HTR-8/SVneo (cell line): Measurements from ENCODE around the gene BSG.
"Not testable (repeated sequence)": the region's sequence is repeated elsewhere in the genome, so short reads cannot be mapped to it uniquely, and the experiment has no call there.

ENCODE experiments used
- DNase-seq: peaks from one replicate; pipeline ENCODE4 v3.0.0; 2011; ENCODE audit warnings: low spot score, mixed read lengths; ENCODE audit not compliant: insufficient read length
- FAIRE-seq: peaks from 2 replicates; lab custom pipeline; 2011; peaks lifted over from hg19 to GRCh38; lab: Jason Lieb, UNC

BSG gene

DNA sequence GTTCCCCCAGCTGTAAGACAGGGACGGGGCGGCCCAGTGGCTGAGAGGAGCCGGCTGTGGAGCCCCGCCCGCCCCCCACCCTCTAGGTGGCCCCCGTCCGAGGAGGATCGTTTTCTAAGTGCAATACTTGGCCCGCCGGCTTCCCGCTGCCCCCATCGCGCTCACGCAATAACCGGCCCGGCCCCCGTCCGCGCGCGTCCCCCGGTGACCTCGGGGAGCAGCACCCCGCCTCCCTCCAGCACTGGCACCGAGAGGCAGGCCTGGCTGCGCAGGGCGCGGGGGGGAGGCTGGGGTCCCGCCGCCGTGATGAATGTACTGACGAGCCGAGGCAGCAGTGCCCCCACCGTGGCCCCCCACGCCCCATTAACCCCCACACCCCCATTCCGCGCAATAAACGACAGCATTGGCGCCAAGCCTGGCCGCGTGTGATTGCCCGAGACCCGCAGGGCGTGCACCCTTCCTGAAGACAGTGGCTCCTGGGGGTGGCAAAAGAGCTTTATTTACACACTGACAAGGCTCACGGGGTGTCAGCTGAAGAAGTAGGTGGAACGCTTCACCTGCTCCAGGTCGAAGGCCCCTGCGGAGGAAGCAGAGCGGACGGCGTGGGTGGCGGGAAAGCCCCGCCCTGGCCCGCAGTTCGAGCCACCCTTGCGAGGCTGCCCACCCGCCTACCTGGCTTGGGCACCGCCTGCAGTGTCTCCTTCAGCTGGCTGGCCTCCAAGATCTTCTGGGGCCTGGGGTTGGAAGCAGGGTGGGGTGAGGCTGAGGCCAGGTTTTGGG lies 44.5 kb downstream of the BSG start:
- DNase-seq, result no peak

GRCh38 chr19:617551-618246 lies 45.3 kb downstream of the BSG start:
- FAIRE-seq (no peak), DNase-seq (no peak)

More for the DNA sequence above, 44.5 kb downstream of the BSG start:
- no peak for FAIRE-seq

- FAIRE-seq (no peak), DNase-seq (no peak)
These were observed 45.8 kb downstream of the BSG start for GRCh38 chr19:618247-618619.

GRCh38 chr19:618674-619285 lies 46.4 kb downstream of the BSG start:
- DNase-seq, result no peak
- no peak for FAIRE-seq

DNA sequence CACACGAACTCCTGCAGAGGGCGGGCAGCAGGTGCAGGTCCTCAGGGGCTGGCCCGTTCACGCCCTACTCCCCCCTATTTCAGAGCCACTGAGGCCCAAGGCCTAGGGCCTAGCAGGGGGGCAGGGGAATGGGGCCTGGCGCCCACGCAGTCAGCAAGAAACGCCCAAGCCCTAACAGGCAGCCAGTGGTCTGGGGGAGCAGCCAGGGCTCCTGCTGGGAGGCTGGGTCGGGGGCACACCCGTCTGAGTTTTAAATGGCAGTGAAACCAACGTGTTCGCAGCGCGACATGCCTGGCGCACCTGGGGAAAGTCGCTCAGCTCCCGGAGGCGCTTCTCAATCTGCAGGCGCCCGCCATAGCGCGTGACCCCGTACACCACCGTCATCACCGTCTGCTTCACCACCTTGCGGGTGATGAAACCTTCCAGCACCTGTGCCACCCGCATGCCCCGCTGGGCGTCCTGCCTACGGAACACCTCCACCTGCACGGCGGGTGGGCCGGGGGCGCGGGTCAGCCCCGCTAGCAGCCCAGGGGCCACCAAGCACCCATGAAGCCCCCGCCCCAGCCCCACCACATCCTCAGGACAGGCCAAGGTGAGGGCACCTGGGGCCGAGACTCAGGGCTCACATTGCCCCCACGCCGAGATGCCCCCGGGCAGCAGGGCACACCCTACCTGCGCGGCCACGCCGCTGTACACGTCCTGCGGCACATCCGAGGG lies 47.0 kb downstream of the BSG start:
- no peak for FAIRE-seq
- no peak for DNase-seq

GRCh38 chr19:620166-620862 lies 47.9 kb downstream of the BSG start:
- DNase-seq (no peak), FAIRE-seq (no peak)

DNA sequence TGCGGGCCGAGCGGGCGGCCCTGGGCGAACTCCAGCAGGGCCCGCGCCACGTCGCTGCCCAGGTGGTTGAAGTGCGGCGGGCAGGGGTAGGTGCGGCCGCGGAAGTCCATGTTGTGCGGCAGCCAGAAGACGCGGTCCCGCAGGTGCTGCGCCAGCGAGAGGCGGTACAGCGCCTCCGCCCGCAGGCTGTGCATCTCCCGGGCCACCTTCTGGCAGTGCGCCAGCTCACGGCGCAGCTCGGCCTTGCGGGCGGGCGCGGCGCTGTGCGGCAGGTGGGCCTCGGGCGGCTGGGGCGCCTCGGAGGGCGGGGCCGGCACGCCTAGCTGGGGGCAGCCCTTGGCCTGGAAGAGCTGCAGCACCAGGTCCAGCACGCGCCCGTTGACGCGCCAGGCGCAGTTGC lies 48.8 kb downstream of the BSG start:
- DNase-seq, FAIRE-seq: not testable (repeated sequence)

- FAIRE-seq (no peak), DNase-seq (no peak)
These were observed 49.4 kb downstream of the BSG start for GRCh38 chr19:621819-622218.

- no peak for DNase-seq
- FAIRE-seq, result no peak
These were observed 50.3 kb downstream of the BSG start for GRCh38 chr19:622666-623065.

DNA sequence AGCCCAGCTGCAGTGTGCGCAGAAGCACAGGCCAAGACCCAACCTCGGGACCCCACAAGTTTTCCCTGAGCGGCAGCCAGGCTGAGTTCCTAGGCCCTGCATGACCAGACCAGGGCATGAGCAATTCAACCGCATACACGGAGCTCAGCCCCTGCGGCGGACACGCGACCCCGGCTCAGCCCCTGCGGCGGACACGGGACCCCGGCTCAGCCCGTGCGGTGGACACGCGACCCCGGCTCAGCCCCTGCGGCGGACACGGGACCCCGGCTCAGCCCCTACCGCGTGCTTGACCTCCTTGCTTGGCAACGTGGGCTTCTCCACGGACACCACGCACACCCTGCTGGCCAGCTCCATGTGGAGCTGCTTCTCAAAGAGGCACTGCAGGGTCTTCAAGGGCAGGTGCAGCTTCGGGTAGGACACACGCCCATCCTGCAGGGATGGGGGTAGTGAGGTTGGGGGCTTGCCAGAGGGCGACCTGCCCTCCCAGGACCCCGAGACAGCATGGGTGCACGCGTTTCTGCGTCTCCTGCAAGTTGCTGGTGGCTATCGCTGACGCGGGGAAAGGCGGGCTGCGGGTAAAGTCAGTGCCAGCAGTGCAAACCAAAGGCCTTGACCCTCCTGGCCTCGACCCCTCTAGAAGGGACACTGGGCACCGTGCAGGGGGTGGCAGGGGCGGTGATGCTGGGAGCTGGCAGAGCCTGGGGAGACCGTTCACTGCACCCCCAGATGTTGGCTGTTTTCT lies 51.0 kb downstream of the BSG start:
- no peak for DNase-seq
- FAIRE-seq, result no peak

DNA sequence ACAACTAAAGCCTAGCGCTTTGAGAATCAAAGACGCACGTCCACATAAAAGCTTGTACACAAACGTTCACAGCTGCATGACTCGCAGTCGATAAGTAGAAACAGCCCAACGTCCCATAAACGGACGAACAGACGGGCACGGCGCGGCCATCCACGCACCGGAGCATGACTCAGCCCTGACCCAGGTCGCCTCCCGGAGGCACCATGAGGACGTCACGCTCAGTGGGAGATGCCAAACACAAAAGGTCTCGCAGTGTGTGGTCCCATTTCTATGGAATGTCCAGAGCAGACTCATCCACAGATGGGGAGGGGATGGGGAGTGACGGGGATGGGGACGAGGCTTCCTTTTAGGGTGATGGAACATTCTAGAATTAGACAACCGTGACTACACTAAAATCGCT lies 51.6 kb downstream of the BSG start:
- DNase-seq (no peak), FAIRE-seq (no peak)

DNA sequence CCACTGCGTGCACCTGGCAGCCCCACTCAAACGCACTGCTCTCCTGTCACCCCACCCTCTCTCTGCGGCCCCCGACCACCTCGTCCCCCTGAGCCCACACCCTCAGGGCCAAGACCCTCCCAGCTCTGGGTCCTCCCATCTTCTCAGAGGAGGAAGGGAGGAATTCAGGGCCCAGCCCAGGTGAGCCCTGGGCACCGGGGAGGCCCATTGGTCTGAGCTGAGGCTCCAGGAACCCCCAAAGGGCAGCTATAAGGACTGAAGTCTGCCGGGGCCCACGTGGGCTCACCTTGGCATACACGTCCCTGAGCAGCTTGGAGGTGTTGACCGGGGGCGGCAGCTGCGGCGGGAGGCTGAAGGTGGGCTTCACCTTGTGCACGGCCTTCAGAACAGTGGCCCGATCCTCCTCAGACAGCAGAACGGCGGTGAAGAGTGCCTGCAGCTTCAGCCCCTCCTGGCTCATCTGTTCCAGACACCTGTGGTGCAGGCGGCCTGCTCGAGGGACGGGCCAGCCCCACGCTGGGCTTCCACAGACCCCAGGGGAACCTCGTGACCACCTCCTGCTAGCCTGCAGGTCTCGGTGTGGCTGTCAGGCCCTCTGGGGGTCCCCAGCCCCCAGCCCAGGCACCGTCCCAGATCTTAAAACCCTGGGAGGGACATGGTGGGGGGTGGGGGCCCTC lies 52.2 kb downstream of the BSG start:
- DNase-seq, result no peak
- FAIRE-seq, result no peak

- FAIRE-seq (no peak), DNase-seq (no peak)
These were observed 52.9 kb downstream of the BSG start for GRCh38 chr19:625257-625656.

DNA sequence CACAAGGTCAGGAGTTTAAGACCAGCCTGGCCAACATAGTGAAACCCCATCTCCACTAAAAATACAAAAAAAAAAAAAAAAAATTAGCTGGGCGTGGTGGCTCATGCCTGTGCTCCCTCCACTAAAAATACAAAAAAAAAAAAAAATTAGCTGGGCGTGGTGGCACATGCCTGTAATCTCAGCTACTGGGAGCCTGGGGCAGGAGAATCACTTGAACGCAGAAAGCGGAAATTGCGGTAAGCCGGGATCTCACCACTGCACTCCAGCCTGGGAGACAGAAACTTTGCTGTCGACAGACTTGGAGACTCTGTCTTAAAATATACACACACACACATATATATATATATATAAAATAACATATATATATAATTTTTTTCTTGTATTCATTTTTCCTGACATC lies 54.2 kb downstream of the BSG start:
- DNase-seq, FAIRE-seq: not testable (repeated sequence)

DNA sequence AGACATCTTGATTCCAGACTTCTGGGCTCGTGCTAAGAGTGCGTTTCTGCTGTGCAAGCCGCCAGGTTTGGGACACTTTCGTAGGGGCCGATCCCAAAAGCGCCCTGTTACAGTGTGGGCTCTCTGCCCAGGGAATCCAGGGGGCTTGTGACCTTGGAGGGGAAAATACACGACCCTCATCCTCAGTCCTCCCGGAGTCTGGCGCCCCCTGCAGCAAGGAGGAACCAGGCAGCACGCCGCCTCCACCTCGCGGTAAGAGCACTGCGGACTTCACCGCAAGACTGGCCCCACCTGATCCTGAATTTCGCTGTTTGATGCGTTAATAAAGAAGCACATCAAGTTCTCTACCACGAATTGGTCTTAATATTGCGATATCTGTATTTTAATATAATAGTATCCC lies 55.8 kb downstream of the BSG start:
- DNase-seq, result no peak
- FAIRE-seq, result no peak

GRCh38 chr19:629515-629914 lies 57.1 kb downstream of the BSG start:
- FAIRE-seq, result peak; percentile 63
- DNase-seq, result not testable (repeated sequence)

- FAIRE-seq (no peak), DNase-seq (no peak)
These were observed 57.7 kb downstream of the BSG start for GRCh38 chr19:629961-630714.

DNA sequence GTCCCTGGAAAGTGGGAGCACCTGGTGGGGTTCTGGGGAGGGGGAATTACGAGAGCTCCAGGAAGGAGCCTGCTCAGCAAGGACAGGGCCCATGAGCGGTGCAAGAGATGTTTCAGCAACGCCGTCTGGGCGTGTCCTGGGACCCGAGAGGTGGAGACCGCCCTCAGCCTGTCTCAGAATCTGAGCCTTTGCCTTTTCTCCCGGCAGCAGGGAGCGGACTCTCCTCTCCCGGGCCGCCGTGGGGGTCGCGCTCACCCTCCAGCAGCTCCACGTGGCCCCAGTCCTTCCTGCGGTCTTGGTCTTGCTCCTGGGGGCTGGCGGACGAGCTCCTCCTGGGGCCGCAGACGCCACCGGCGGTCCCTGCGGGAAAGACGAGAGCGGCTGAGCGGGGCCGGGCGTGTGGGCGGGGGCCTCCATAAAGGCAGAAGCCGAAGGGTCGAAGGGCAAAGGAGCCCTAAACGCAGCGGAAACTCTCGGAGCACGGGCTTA lies 60.2 kb downstream of the BSG start:
- DNase-seq, result peak; percentile 51
- no peak for FAIRE-seq
